ENCODE results near the gene PNPLA4.

PNPLA4 gene

DNA sequence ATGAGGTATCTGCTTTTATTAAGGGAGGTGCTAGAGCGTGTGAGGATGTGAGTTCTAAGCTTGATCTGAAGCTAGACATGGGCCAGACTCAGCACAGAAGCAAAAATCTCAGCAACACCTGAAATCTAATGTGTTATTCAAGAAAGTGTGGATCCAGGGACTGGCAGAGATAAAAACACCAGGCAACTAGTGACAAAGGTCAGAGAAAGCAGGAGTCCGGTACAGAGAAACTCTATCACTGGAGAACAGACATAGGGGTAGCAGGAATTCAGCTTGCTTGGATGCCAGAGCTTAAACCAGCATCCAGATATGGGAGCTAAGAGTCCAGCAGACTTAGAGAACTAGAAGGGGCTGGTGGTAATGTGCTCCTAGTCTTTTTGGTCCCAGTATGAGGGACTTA is 50.3 kb downstream of the PNPLA4 start:
- no peak for TF ChIP-seq ZFX (IDR thresholded peaks at IDR 0.05; ENCODE audit: borderline replicate concordance)
- TF ChIP-seq, protein P1, sequence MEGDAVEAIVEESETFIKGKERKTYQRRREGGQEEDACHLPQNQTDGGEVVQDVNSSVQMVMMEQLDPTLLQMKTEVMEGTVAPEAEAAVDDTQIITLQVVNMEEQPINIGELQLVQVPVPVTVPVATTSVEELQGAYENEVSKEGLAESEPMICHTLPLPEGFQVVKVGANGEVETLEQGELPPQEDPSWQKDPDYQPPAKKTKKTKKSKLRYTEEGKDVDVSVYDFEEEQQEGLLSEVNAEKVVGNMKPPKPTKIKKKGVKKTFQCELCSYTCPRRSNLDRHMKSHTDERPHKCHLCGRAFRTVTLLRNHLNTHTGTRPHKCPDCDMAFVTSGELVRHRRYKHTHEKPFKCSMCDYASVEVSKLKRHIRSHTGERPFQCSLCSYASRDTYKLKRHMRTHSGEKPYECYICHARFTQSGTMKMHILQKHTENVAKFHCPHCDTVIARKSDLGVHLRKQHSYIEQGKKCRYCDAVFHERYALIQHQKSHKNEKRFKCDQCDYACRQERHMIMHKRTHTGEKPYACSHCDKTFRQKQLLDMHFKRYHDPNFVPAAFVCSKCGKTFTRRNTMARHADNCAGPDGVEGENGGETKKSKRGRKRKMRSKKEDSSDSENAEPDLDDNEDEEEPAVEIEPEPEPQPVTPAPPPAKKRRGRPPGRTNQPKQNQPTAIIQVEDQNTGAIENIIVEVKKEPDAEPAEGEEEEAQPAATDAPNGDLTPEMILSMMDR (IDR thresholded peaks at IDR 0.05), result no peak
- no peak overlapping the region for H3K27ac ChIP-seq

GRCh38 chrX:7872042-7872441 is 55.2 kb downstream of the PNPLA4 start:
- no peak for TF ChIP-seq ZFX (IDR thresholded peaks at IDR 0.05; ENCODE audit: borderline replicate concordance)
- TF ChIP-seq, protein P1 (IDR thresholded peaks at IDR 0.05), result no peak
- H3K27ac ChIP-seq, result no peak overlapping the region

DNA sequence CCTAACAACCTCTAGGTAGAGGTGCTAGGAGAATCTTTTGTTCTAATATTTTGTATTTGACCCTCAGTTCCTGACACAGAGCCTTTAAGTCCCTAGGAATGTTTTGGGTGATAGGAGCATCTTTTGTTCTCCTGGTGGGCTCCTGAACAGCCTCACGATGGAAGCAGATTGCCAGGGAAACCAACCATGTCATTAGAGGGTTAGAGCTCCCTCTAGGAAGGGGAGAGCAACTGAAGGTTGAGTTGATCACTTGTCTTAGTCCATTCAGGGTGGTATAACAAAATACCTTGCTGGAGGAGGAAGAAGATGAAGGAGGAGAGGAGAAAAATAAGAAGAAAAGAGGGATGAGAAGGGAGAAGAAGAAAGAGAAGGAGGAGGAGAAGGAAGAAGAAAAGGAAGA is 75.0 kb downstream of the PNPLA4 start:
- H3K27ac ChIP-seq, result no peak overlapping the region
- TF ChIP-seq, protein P1 (IDR thresholded peaks at IDR 0.05), result no peak
- no peak for TF ChIP-seq ZFX (IDR thresholded peaks at IDR 0.05; ENCODE audit: borderline replicate concordance)

Measured in 22Rv1 (cell line).